Ovary (tissue), 9 donors: Measurements from ENCODE around the gene ABCF2. TPM values are rescaled to one million over a fixed set of nuclear protein-coding genes. Genes with fewer than 3 reads are reported as not detected.

Experiments used
- DNase-seq, 5 donors: peaks; one replicate each; pipeline ENCODE4 v3.0.0-alpha.2; 2019 to 2020
- H3K27ac ChIP-seq, 2 donors: fragments of 200-600 bp; one replicate each; pipeline versions ENCODE4 v1.5.1 to v1.8.0; 2019 to 2022
- H3K27me3 ChIP-seq: fragments of 200-600 bp; one replicate; pipeline ENCODE4 v1.8.0; 2022
- H3K36me3 ChIP-seq: fragments of 200-600 bp; sonication (generic); one replicate; pipeline ENCODE4 v1.5.1; 2019
- H3K4me1 ChIP-seq: one replicate; pipeline ENCODE4 v1.8.1; 2013; ENCODE audit warnings: mild to moderate bottlenecking, moderate library complexity; ENCODE audit not compliant: insufficient read depth
- H3K4me3 ChIP-seq: fragments of 200-600 bp; sonication (generic); one replicate; pipeline ENCODE4 v1.5.1; 2017
- H3K9me3 ChIP-seq, 2 donors: fragments of 200-600 bp in 1 of 2; sonication (generic) in 1 of 2; one replicate each; pipeline versions ENCODE4 v1.5.1 to v1.8.1; 2013 to 2019; ENCODE audit warnings: mild to moderate bottlenecking in 1 of 2, moderate library complexity in 1 of 2
- EP300 ChIP-seq: sonication (generic); formaldehyde crosslinking; IDR thresholded peaks from one replicate; pipeline ENCODE4 v1.6.1; 2017; ENCODE audit warnings: antibody characterized with exemption
- POLR2A ChIP-seq: fragments of 450-650 bp; IDR thresholded peaks from one replicate; pipeline ENCODE4 v1.6.1; 2017; ENCODE audit warnings: antibody characterized with exemption, mild to moderate bottlenecking, moderate library complexity
- whole genome bisulfite sequencing, 3 donors: extraction: QIAGEN DNeasy Blood & Tissue Kit in 1 of 3; methylation state at CpG; one replicate each; pipeline versions ENCODE4 v1.1.5 to v1.1.7; 2013 to 2017; 5-methylcytosine and 5-hydroxymethylcytosine counted together
- intact Hi-C, 4 donors: fragments of 100-400 bp; cut with DNase I; formaldehyde crosslinking; loops; one replicate each; pipeline versions ENCODE4 v1.11.0 to v1.15.1; 2022 to 2023
- polyA plus RNA-seq, 2 donors: library from polyadenylated mRNA; stranded (reverse); fragments of 200-250 nt in 1 of 2; fragments of 350-450 nt in 1 of 2; fragmentation: Illumina TruSeq in 1 of 2; extraction: RNeasy Lipid Tissue Mini Kit (QIAGEN cat#74804) in 1 of 2; gene quantifications; one replicate each; pipeline ENCODE4 v1.2.3, GENCODE V29; 2013 to 2014
- total RNA-seq, 7 donors: library from RNA; depleted of rRNA in 2 of 7; stranded (reverse); fragments of >200 nt in 2 of 7; fragmentation: NEBNext Ultra II Directional in 3 of 7; extraction: Animal tissue kit (Norgen Biotek cat#: 25700) in 3 of 7; gene quantifications; one replicate each; pipeline versions ENCODE4 v1.1.0 to v1.2.4, GENCODE V29; 2016 to 2023
- TF ChIP-seq, protein P1 (sequence below), 3 donors: fragments of 450-650 bp in 2 of 3; fragments of 200-600 bp in 1 of 3; IDR thresholded peaks; one replicate each; pipeline versions ENCODE4 v1.5.1 to v1.8.0; 2016 to 2022; ENCODE audit warnings: antibody characterized with exemption in 3 of 3, mild to moderate bottlenecking in 1 of 3
- donor health status: DM: no; HTN: no; CAD: no; lungs with moderate emphysema.
- donor health status: DM: no; HTN: no; CAD: no.
- donor health status: Bipolar disorder and iron deficiency.
- donor health status: DM: yes; HTN: yes; CAD: no.
- donor health status: DM: no; HTN: no; CAD: no.
- donor health status: DM: yes; HTN: yes; CAD: no.

ABCF2 gene
- total and polyA plus RNA-seq, 9 donors = 13.6 to 40.3 (median 27.6) TPM

DNA sequence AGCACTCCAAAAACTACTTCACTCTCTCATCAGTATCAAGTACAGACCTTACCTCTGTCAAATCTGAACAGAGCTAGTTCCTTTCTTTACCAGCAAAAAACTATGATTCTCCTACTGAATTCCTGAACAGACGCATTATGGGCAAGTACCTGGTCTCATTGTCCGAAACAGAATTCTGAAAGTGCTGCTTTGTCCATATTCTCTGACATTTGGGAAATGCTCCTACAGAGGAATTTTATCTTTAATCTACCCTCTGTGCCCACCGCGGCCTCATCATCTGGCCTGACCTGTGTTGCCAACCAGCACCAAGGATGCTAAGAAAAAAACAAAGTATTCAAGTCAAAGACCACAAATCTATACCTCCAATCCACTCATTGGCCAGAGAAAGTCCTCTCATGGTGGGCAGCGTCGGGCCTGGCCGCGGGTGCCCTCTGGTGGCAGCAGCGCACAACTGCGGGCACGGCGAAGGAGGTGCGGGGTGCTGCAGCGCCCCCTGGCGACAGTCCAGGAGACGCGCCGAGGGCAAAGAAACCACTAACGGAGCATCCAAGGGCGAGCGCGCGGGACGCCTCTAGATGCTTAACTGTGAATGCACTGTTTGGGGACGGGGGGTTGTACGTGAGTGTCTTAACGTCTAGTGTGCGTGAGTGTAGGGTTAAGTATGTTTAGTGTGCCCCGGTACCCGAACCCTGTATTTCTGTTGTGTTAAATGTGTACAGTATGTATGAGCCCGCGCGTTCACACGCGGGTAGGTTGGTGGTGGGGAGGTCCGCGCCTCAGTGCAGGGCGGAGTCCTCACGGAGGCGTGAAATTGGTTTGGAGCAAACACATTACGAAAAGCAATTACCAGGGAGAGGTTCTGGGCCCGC lies 54.5 kb downstream of the ABCF2 start:
- peak; percentile 65 to 88 (median 78) for DNase-seq
- intact Hi-C loops = loop anchor here in 2 of 4 donors (2.0 to 5.0 kb wide), 2 partner anchors 45 to 130 kb away; no protein-coding TSS in a partner anchor
- Histone ChIP-seq H3K27ac (no peak overlapping the region), H3K4me1 (no peaks in the 10 kb centered on the region), H3K9me3 (no peaks in the 10 kb centered on the region), H3K36me3 (no peaks in the 10 kb centered on the region), H3K4me3 (no peak overlapping the region), H3K27me3 (no peaks in the 10 kb centered on the region)
- 19 to 24% (median 22%) methylated on average over 42 of the region's 42 CpGs for WGBS, 3 donors
- TF ChIP-seq, protein P1, sequence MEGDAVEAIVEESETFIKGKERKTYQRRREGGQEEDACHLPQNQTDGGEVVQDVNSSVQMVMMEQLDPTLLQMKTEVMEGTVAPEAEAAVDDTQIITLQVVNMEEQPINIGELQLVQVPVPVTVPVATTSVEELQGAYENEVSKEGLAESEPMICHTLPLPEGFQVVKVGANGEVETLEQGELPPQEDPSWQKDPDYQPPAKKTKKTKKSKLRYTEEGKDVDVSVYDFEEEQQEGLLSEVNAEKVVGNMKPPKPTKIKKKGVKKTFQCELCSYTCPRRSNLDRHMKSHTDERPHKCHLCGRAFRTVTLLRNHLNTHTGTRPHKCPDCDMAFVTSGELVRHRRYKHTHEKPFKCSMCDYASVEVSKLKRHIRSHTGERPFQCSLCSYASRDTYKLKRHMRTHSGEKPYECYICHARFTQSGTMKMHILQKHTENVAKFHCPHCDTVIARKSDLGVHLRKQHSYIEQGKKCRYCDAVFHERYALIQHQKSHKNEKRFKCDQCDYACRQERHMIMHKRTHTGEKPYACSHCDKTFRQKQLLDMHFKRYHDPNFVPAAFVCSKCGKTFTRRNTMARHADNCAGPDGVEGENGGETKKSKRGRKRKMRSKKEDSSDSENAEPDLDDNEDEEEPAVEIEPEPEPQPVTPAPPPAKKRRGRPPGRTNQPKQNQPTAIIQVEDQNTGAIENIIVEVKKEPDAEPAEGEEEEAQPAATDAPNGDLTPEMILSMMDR (IDR thresholded peaks at IDR 0.05) = peak; percentile 98 to 100 (median 98)
- TF ChIP-seq EP300 = no peak

DNA sequence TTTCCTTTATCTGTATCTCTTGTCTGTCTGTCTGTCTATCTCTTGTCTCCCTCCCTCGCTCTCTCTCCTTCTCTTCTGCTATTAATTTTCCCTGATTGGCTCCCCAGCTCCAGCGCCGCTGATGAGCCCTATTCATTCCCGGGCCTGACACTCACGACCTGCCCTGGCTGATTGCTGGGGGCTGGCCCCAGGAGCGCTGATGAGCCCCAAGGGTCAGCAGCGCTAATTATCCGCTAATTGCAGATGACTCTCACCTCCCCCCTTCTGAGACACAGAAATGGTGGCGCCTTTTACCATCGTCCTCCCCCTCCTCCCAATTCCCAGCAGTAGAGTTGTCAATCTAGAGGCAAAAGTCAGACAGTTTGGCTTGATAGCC lies 58.2 kb downstream of the ABCF2 start:
- peaks cover 3% of the 10 kb centered on the region for H3K27me3 ChIP-seq
- WGBS, 3 donors = 45 to 53% (median 50%) methylated on average over 10 of the region's 10 CpGs
- H3K36me3 ChIP-seq = no peaks in the 10 kb centered on the region
- DNase-seq = no peak
- no peak overlapping the region for H3K4me3 ChIP-seq
- peaks cover 5% of the 10 kb centered on the region for H3K4me1 ChIP-seq
- no peak overlapping the region for H3K27ac ChIP-seq
- intact Hi-C loops = loop anchor here in 1 of 4 donors (5.0 kb wide), 1 partner anchor 41 kb away; no protein-coding TSS in a partner anchor
- no peaks in the 10 kb centered on the region for H3K9me3 ChIP-seq
- no peak for TF ChIP-seq EP300
- TF ChIP-seq POLR2A = no peak
- TF ChIP-seq, protein P1 (IDR thresholded peaks at IDR 0.05) = no peak

DNA sequence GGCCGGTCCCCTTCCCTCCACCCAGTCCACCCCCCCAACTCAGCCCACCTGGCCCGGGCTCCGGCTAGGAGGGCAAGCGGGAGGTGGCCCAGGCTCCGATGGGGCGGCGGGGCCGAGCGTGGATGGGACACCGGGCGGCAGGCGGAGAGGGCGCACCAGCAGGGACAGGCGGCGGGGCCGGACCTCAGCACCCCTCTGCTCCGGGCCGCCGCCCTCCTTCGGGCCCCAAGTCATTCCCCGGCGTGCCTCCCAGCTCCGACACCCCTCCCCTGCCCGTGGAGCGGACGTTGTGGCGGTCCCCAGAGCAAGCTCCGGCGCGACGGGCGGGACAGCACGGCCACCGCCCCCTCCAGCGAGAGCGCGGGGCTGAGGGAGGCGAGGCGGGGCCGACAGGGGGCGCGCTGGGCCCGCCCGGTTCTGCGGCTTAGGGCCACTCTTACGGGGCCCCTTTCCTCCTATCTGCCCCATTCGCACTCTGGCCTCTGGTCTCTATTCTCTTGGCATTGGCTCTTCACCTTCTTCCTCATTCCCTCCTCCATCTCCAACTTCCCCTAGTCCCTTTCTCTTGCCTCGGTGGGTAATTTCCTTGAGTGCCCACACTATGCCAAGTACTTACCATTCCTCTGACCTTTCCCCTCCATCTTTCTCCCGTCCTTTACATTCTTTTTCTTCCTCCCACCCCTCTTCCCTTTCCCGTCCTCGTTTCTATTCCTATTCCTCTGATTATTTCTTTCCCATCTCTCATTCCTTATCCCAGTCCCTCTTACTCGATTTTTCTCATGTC lies 58.8 kb downstream of the ABCF2 start:
- TF ChIP-seq, protein P1 (IDR thresholded peaks at IDR 0.05) = peak in 1 of 3 donors; percentile 20
- TF ChIP-seq POLR2A (no peak), EP300 (no peak)
- Histone ChIP-seq H3K27me3 (peaks cover 3% of the 10 kb centered on the region), H3K27ac (no peak overlapping the region), H3K4me3 (peak overlapping the region; percentile 24), H3K36me3 (no peaks in the 10 kb centered on the region), H3K9me3 (no peaks in the 10 kb centered on the region), H3K4me1 (peaks cover 5% of the 10 kb centered on the region)
- intact Hi-C loops = loop anchor here in 1 of 4 donors (5.0 kb wide), 1 partner anchor 41 kb away; no protein-coding TSS in a partner anchor
- 2 to 4% (median 2%) methylated on average over 29 to 52 of the region's 52 CpGs for WGBS, 3 donors
- no peak for DNase-seq

DNA sequence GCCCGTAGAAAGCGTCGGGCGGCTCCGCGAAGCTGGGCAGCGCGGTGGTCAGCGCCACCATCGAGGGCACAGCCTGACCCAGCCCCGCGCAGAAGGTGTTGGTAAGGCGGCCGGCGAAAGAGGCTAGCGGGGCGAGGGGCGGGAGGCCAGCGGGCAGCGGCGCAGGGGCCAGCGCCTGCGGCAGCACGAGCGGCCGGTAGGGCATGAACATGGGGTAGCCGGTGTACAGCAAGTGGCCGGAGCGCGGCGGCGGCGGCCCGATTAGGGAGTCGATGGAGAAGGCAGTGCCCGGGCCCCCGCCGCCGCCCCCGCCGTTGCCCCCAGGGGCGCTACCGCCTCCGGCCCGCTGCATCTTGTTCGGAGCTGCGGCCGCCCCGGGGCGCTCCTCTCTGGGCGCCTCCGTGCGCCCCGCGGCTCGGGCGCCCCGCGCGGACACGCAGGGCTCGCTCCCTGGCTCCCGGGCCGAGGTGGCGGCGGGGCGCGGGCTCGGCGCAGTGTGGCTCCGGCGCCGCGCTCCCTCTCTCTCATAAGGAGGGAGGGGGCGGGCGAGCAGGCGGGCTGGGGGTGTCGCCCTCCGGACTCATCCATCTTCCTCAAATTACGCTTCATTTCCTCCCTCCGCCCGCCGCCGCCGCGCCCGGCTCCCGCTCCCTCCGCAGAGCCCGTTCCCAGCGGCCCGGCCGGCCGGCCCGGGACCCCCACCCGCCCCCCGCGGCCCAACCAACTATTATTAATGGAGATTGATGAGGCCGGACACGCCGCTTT lies 59.6 kb downstream of the ABCF2 start, which contains the start of gene GBX1:
GBX1 (minus strand) TSS at position 498 of the 765 bp plus-strand sequence; CDS start at position 352, 146 bp downstream.
- TF ChIP-seq EP300 (no peak), POLR2A (no peak)
- TF ChIP-seq, protein P1 (IDR thresholded peaks at IDR 0.05) = no peak
- Histone ChIP-seq H3K4me3 (peak within 1 kb of the TSS; percentile 24), H3K27me3 (peaks cover 3% of the 10 kb centered on the region), H3K27ac (no peak within 1 kb of the TSS), H3K9me3 (no peaks in the 10 kb centered on the region), H3K4me1 (peaks cover 5% of the 10 kb centered on the region), H3K36me3 (no peaks in the 10 kb centered on the region)
- intact Hi-C loops = loop anchor here in 1 of 4 donors (5.0 kb wide), 1 partner anchor 40 kb away; no protein-coding TSS in a partner anchor
- 0 to 1% (median 1%) methylated on average over 69 to 101 of the region's 101 CpGs for WGBS, 3 donors
- DNase-seq = peak in 1 of 5 donors; percentile 46
